Lung (tissue), 12 donors: ENCODE results near the gene TBC1D9B. TPM values are rescaled to one million over a fixed set of nuclear protein-coding genes. Genes with fewer than 3 reads are reported as not detected.

ENCODE experiments used
- ATAC-seq: fragments of 200-7000 bp; cut with Tn5 transposase; one replicate; pipeline ENCODE4 v1.9.1; 2020; ENCODE audit warnings: moderate number of reproducible peaks; ENCODE audit not compliant: insufficient read depth, low FRiP score
- DNase-seq, 3 donors: peaks; one replicate each; pipeline ENCODE4 v3.0.0-alpha.2; 2013 to 2017
- H3K27ac ChIP-seq, 2 donors: one replicate each; pipeline ENCODE4 v1.5.1; 2013; ENCODE audit warnings: mild to moderate bottlenecking in 2 of 2, moderate library complexity in 2 of 2, control low read depth in 1 of 2, inconsistent platforms in 1 of 2, low read depth in 1 of 2, low read length in 1 of 2
- H3K27me3 ChIP-seq, 3 donors: one replicate each; pipeline ENCODE4 v1.5.1; 2013; ENCODE audit warnings: low read length in 2 of 3; ENCODE audit not compliant: control insufficient read depth in 3 of 3, insufficient read depth in 3 of 3
- H3K36me3 ChIP-seq, 4 donors: one replicate each; pipeline ENCODE4 v1.5.1; 2013; ENCODE audit warnings: low read length in 4 of 4, mild to moderate bottlenecking in 1 of 4, moderate library complexity in 1 of 4; ENCODE audit not compliant: control insufficient read depth in 4 of 4, insufficient read depth in 4 of 4
- H3K4me1 ChIP-seq, 5 donors: one replicate each; pipeline ENCODE4 v1.5.1; 2013; ENCODE audit warnings: low read length in 5 of 5, mild to moderate bottlenecking in 2 of 5, moderate library complexity in 1 of 5; ENCODE audit not compliant: control insufficient read depth in 5 of 5, insufficient read depth in 5 of 5
- H3K4me3 ChIP-seq: one replicate; pipeline ENCODE4 v1.5.1; 2013; ENCODE audit warnings: mild to moderate bottlenecking, control low read depth, moderate library complexity
- H3K9ac ChIP-seq, 2 donors: one replicate each; pipeline ENCODE4 v1.5.1; 2013; ENCODE audit warnings: low read length in 2 of 2, control low read depth in 1 of 2; ENCODE audit not compliant: insufficient read depth in 1 of 2
- H3K9me3 ChIP-seq, 4 donors: one replicate each; pipeline ENCODE4 v1.5.1; 2013; ENCODE audit warnings: low read length in 3 of 4, mild to moderate bottlenecking in 1 of 4, moderate library complexity in 1 of 4; ENCODE audit not compliant: control insufficient read depth in 4 of 4, insufficient read depth in 3 of 4
- WGBS, 2 donors: extraction: QIAGEN DNeasy Blood & Tissue Kit; methylation state at CpG; one replicate each; pipeline ENCODE4 v1.1.7; 2013; 5-methylcytosine and 5-hydroxymethylcytosine counted together
- polyA plus RNA-seq, 2 donors: library from polyadenylated mRNA; stranded (reverse); fragments of 200-250 nt; gene quantifications; one replicate each; pipeline ENCODE4 v1.2.1, GENCODE V29; 2013
- total RNA-seq, 2 donors: library from RNA; depleted of rRNA in 1 of 2; stranded (reverse); fragments of >200 nt in 1 of 2; gene quantifications; one replicate each; pipeline ENCODE4 v1.2.1, GENCODE V29; 2014 to 2021
- TF ChIP-seq, protein P1 (sequence below): IDR thresholded peaks from 2 replicates; pipeline ENCODE4 v1.5.1; 2012; ENCODE audit warnings: mild to moderate bottlenecking; ENCODE audit errors: control extremely low read depth, extremely low read depth
- donor health status: control.
- donor health status: control.
- donor health status: Bipolar disorder and iron deficiency.
- donor health status: healthy.
- donor health status: DM: yes; HTN: yes; CAD: no.

The TBC1D9B gene
- total and polyA plus RNA-seq, 4 donors: 55.9 to 129 (median 66.6) TPM

DNA sequence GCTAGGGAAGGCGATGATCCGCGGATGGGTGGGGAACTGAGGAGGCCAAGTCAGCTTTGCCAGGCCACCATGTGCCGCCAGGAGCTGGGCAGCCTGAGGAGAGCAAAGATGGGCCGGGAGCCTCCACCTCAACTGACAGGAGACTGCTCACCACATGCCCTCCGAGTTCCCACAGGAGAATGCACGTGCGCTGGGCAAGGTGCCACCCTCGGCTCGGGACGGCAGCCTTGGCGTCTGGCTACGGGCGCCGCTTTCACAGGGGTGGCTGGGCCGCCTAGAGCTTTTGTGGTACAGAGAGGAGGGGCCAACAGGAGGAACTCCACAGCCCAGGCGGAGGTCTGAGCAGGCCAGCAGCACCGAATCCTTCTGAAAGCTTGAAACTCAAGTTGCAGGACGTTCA lies 5.3 kb upstream of the TBC1D9B start:
- ATAC-seq (no peak), DNase-seq (no peak)
- Histone ChIP-seq H3K4me1 (peaks cover 0 to 8% (median 0%) of the 10 kb centered on the region in 5 donors), H3K36me3 (no peaks in the 10 kb centered on the region), H3K4me3 (no peak overlapping the region), H3K27me3 (no peaks in the 10 kb centered on the region), H3K9me3 (no peaks in the 10 kb centered on the region), H3K9ac (no peak overlapping the region), H3K27ac (no peak overlapping the region)
- TF ChIP-seq, protein P1, sequence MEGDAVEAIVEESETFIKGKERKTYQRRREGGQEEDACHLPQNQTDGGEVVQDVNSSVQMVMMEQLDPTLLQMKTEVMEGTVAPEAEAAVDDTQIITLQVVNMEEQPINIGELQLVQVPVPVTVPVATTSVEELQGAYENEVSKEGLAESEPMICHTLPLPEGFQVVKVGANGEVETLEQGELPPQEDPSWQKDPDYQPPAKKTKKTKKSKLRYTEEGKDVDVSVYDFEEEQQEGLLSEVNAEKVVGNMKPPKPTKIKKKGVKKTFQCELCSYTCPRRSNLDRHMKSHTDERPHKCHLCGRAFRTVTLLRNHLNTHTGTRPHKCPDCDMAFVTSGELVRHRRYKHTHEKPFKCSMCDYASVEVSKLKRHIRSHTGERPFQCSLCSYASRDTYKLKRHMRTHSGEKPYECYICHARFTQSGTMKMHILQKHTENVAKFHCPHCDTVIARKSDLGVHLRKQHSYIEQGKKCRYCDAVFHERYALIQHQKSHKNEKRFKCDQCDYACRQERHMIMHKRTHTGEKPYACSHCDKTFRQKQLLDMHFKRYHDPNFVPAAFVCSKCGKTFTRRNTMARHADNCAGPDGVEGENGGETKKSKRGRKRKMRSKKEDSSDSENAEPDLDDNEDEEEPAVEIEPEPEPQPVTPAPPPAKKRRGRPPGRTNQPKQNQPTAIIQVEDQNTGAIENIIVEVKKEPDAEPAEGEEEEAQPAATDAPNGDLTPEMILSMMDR: no peak
- 82 to 90% methylated on average over 18 to 19 of the region's 19 CpGs for WGBS, 2 donors

DNA sequence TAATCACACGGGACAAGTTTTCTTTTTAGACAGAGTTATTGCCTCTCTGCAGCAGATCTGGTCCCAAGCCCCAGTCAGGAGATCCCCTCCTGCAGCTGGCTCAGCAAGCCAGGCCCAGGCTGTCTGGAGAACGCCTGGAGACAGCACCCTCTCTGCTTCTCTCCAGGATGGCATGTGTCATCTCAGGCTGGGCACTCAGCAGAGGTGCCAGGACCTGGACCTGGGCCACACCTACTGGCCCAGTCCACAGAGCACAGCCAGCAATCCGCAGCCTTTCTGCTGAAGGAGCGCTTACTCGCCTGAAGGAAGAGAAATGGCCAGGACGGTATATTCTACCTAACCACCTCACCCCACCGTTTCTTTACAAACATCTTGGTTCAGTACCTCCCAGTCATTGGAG lies 4.7 kb upstream of the TBC1D9B start:
- Histone ChIP-seq H3K27me3 (no peaks in the 10 kb centered on the region), H3K27ac (no peak overlapping the region), H3K9ac (no peak overlapping the region), H3K4me3 (no peak overlapping the region), H3K4me1 (peaks cover 0 to 8% (median 0%) of the 10 kb centered on the region in 5 donors), H3K36me3 (no peaks in the 10 kb centered on the region), H3K9me3 (no peaks in the 10 kb centered on the region)
- DNase-seq: no peak
- 77 to 84% methylated on average over 7 of the region's 7 CpGs for WGBS, 2 donors
- ATAC-seq: no peak
- TF ChIP-seq, protein P1: no peak

DNA sequence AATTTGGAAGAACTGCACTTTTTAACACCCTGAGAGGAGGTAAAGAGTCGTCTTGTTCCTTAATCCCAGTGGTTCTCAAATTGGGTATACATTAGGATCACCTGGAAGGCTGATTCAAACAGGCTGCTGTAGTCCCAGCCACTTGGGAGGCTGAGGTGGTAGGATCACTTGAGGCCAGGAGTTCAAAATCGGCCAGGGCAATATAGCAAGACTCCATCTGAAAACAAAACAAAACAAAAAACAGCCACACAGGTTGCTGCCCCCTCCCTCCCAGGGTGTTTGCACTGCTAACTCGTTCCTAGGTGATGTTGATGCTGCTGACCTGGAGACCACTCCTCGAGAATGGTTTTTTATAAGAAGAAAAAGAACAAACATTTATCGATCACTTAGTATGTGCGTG lies 1.5 kb upstream of the TBC1D9B start:
- H3K9me3 ChIP-seq: no peaks in the 10 kb centered on the region
- H3K4me3 ChIP-seq: no peak overlapping the region
- DNase-seq: no peak
- TF ChIP-seq, protein P1: no peak
- no peak overlapping the region for H3K9ac ChIP-seq
- H3K4me1 ChIP-seq: peaks cover 0 to 17% (median 2%) of the 10 kb centered on the region in 5 donors
- H3K36me3 ChIP-seq: peaks cover 0 to 7% (median 4%) of the 10 kb centered on the region in 4 donors
- WGBS, 2 donors: 91 to 98% methylated on average over 6 of the region's 6 CpGs
- H3K27me3 ChIP-seq: no peaks in the 10 kb centered on the region
- ATAC-seq: no peak
- H3K27ac ChIP-seq: no peak overlapping the region

DNA sequence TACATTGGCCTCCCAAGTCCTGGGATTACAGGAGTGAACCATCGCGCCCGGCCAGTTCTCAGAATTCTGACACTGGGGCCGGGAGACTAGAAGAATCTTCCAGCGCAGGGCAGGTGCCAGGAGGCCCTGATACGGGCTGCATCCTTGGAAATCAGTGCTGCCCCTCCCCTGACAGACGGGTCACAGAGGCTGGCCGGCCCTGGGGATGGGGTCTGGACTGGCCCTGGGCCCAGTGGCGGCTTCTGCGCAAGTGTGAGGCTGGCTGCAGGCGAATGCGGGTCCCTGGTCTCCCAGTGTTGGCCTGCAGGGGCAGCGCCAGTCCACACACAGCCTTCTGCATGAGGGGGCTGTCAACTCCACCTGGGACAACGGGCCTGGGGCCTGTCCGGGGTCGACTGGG lies 831 bp upstream of the TBC1D9B start:
- no peak for DNase-seq
- Histone ChIP-seq H3K36me3 (peaks cover 0 to 10% (median 7%) of the 10 kb centered on the region in 4 donors), H3K27ac (peak overlapping the region in 1 of 2 donors; percentile 42)

More for the DNA sequence above, 831 bp upstream of the TBC1D9B start:
- Histone ChIP-seq H3K4me1 (peaks cover 0 to 17% (median 2%) of the 10 kb centered on the region in 5 donors), H3K9me3 (no peaks in the 10 kb centered on the region), H3K27me3 (no peaks in the 10 kb centered on the region), H3K4me3 (no peak overlapping the region), H3K9ac (no peak overlapping the region)
- 88 to 90% methylated on average over 16 of the region's 16 CpGs for WGBS, 2 donors
- TF ChIP-seq, protein P1: no peak
- ATAC-seq: no peak
